ENCODE results near the gene ITM2C.

ITM2C gene

DNA sequence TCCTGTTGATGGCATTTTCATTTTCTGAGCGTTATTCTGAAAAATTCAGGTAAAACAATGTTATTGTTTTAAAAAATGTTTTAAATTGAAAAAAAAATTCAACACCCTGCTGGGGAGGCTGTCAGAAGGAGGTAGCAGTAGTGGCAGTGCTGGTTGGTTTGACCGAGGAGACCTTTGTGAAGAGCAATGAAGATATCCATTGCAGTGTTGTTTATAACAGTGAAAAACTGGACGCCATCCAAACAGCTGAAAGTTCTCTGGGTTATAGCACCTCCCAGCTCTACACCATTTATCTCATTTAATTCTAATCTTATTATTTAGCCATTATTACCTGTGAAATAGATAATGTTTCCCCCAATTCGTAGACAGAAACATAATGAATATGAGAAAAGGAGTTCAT, 12.6 kb upstream of the ITM2C start:
- DNase-seq, result no peak

DNA sequence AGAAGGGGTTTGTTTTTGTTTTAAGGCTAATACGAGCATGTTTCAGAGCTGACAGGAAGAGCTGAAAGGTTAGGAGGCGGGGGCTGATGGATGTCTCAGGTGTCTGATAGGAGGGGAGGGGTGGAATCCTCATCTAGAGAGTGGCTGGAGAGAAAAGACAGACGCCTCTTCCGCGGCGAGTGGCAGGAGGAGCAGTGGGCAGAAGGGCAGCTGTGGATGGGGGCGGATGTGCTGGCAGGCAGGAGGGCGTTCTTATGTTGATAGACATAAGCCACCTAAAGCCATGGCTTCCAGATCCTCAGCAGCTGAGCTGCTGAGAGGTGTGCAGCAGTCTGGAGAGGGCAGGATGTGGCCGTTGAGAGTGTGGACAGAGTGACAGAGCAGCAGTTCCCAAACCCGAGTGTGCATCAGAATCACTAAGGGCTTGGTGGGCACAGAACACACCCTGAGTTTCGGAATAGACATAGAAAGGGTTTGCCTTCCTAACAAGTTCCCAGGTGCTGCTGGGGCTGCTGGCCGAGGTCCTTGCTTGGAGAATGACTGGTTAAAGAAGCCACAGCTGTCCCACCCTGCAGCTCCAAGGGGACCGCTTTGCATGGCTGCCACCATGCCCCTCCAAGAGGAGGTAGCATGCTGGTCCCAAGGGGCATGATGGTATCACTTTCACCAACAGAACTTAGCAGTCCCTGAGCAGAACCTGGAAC, 3.0 kb upstream of the ITM2C start:
- no peak for DNase-seq

DNA sequence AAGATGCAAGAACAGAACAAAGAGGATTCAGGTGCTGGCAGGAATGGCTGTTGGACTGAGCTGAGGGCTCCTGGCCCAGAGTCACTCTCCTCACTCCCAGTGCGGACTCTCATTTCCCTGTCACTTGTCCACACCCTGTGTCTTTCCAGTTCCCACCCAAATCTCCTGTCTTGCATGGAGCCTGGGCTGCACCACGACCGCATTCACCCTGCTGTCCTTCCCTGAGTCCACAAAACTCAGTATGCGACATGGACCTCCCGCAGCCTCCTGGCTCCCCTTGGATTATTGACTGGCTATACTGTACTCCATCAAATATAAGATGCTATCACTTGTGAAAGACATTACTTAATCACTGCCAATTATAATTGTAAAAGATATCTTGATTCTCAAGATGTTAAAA, 2.5 kb upstream of the ITM2C start:
- DNase-seq, result no peak

DNA sequence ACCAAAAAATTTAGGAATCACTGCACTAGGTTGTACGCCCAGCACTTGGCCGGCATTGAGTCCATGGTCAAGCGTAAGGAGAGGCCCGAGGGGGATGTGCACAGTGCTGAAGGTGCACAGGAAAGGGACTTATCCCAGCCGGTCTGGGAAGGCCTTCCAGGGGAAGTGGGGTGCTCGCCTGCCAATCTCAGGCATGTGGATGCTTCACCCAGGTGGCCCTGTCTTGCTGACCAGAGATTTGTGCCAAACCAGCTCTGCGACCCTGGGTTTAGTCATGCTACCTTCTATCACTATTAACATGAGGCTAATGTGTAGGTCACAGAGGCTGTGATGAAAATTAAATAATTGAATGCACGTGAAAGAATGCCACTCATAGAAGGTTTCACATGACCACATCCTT, 1.7 kb upstream of the ITM2C start:
- DNase-seq, result no peak

DNA sequence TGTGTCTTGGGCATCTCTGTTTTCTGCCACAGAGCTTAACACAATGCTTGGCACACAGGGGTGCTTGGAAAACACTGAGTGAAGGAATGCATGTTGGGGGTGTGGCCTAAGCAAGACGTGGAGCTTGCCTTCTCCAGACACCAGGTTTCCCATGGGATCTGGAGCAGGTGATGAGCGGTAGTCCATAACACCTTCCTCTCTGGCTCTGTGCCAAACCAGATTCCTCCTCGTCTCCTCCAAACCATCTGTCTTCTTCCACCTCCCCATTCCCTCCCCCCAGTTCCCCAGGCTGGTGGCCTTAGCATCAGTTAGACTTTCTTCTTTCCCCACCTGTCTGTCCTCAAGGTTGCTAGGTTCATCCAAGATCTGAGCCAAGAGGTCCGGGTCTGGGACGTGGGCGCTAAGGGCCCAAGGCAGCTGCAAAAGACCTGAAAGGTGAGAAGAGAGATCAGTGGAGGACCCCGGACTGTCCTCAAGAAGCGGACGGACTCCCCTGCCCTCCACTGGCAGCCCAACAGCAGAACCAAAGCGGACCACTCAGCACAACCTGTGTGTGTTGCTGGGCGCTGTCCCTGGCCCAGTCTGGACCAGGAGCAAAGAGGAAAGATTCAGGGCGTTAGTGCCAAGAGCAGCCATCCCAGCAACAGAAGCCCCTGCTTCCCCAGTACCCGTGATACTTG, 1.2 kb upstream of the ITM2C start:
- DNase-seq, result no peak

DNA sequence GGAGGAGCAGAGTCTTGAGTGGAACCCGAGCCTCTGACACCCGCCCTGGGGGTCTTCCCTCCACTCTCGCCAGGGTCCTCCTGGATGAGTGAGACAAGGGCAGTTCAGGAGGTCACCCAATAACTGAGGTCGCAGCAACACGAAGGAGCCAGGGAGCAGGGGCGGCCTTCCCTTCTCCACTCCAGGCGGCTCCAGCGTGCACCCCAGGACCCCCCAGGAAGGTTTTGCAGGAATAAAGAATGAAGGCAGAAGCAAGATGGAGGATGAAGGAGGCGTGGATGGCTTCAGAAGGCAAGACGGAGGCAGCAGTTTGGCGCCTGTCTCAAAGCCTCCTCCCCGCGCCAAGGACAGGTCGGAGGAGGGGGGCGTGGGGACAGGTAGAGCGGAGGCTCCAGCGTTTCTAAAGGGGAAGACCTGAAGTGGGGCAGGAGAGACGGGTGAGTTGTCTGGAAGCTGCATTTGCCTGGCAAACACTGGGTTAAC, 579 bp upstream of the ITM2C start:
- no peak for DNase-seq

DNA sequence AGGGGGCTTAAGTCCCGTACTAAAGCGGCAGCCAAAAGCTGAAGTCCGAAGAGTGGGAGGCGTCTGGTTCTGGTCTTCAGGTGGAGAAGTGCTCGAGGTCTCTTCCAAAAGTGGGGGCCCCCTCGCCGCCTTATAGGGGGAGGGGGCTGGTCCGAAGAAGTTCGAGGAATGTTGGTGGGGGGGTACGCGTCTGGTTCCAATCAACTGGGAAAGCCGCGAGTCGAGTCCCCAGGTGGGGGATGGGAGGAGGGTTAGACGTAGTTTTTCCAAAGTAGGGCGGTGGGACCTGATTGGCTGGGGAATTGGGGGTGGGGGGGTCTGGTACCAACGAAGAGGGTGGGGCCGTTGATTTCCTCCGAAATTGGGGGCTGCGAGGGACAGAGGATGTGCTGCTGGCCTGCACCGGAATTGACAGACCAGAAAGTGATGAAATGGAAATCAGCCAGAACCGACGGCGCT, 594 bp downstream of the ITM2C start:
- DNase-seq, result no peak

DNA sequence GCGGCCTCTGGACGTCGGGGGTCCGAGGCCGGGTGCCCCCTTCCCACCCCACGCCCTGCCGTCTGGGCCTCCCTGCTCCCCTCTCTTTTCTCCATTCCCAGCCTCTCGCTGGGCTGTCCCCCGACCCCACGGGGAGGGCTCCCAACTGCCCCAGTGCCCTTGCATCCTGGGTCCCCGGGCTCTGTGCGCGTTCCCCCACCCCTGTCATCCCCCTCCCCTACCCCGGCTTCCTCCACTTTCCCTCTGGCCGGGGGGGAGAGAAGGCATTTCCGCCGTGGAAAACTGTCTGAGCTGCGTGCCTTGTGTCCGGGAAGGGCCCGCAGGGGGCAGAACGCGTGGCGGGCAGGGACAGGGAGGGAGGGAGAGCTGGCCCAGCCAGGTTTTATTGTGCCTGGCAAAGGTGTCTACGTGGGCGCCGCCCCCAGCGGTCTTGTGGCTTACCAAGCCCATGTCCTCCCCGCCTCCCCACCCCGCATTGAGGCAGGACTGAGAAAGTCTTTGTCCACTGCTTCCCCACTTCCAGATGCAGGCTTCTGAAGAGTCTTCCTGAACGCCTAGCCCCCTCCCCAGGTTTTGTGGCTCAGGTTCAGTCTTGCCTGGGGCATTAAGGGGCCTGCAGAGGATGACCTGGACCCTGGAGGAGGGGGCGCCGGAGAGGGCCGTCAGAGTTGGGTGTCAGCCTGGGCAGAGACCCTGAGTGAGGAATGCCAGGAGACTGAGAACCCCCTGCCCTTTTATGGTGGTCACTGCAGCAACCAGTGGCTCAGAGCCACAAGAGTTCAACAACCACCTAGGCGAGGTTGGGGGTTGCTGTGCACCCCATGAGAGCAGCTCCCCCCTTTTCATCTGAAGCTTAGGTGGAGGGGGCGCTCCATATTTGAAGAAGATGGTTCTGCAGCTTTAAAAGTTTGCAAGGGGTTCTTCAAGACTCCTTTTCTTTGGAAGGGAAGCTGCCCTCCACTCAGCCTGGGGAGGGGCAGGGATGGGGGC, 1.3 kb downstream of the ITM2C start:
- DNase-seq, result no peak

DNA sequence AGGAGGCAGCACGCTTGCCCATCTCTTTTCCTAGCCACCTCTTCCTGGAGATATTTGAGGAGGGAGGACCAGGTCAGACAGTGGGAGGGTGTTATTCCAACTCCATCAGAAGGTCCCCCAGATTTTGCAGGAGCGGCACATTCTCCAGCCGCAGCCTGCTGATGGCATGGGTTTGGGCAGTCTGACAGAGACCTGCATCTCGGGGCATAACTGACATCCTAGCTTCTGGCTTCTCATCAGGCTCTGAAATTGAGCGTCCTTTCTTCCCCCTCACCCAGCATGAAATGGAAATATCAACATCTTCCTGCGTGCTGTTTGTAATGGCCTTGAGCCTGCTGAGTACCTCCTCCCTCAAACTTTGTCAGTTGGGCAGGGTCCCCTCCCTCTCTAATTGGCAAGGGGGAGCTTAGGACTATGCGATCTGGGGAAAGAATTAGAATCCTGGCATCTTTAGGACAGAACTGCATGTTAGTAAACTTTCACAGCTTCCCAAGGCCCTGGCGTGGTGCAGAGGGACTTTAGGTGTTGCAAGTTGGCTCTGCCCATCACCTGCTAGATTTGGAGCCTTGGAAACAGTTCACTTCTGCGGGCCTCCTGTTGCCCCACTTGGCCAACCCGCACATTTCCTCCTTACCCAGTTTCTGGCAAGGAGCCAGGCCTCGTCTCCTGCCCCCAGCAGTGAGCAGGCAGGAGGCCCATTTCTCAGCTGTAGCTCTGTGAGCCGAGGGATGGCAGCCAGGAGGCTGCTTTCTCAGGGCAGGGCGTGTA, 2.2 kb downstream of the ITM2C start:
- DNase-seq, result no peak

DNA sequence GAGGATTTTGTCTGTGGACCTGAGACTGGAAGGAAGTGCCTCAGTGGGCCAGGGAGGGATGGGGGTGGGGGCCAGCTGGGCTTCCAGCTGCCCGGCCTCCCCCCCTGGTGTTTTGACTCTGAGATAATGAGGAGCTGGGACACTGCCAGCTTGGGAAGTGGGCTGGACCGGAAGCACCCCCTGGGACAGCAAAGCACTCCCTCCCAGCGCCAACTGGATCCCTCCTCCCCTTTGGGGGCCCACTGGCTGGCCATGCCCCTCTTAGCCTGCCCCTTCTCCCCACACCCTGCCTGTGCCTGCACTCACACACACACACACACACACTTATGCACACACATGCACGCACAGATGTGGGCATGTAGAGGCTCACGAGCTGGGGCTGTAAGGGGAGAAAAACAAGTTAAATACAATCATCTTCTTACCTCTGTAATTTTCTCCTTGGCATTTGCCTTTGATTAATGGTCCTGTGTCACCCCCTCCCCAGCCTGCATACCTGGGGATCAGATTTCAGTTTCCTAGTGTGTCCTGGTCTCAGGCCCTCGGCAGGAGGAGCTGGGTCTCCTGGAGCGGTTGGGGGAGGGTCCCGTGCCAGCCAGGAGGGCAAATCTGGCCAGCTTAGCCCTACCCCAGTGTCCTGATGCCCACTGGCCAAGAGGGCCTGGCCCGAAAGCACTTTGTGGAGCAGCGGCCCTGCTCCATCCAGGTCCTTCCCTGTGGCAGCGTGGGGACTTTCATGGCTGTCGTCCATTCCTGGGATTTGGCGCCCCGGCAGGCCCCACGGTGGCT, 3.6 kb downstream of the ITM2C start:
- no peak for DNase-seq

DNA sequence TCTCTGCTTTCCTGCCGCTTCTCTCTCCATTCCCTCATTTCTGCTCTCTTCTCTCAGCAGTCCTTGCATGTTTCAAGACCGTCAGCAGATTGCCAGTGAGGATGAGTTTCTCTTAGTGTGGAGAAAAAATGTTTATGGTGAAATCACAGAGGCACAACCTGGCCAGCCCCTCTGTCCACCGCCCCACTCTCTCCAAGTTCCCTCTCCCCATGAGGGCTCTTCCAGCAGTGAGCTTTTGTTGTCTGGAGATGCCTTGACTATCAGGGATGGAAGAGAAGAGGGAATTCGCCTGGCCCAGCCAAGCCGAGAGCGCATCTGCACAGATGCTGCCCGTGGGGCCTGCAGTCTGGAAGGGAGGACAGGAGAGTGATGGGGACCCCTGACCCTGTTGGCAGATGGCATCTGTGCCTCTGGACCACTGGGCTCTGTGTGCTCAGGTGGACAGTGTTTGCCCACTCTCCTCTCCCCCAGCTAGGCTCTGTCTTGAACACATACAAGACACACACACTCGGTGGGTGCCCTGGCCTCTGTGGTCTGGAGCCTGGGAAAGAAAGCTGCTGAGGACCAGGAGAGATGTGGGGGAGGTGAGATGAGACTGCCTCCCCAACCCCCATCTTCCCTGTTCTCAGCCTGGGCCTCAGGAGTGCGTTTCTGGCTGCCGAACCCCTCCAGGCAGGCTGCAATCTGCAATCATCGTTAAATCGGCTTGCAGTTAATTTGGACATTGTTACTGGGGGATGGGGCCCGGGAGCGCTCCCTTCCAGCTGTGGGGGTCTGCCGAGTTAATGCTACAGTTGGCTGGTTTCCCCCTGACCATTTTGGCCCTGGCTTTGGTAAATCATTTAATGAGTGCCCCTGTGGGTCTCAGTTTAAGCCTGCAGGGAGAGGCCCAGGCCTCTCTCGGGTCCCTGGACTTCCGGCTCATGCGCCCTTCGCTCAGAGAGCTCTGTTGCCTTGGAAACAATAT, 4.5 kb downstream of the ITM2C start:
- DNase-seq, result no peak

DNA sequence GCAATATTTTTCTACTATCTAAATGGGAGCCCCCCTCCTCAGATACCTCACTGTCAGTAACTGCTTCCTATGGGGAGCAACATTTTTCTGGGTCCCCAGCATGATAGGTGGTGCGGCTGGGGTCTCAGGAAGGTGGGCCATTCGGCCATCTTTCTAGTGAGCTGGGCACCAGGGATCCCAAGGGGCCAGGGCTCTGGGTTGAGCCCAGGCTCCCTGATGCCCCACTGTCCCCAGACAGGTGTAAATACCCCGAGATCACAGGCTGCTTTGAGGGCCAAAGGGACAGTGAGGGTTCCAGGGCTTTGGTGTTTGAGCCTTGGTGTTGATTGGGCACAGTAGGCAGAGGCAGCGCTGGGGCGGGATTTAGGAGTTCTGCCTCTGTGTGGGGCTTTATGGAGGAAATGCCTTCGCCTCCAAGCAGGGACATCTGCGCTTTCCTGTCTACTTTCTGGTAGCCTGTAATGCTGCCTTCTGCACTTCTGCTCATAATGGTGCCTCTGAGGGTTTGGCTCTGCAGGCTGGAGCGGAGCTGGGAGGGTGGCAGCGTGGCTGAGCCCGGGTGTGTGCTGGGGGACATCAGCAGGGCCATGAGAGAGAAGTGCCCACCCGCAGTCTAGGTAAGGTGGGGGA, 5.3 kb downstream of the ITM2C start:
- no peak for DNase-seq

DNA sequence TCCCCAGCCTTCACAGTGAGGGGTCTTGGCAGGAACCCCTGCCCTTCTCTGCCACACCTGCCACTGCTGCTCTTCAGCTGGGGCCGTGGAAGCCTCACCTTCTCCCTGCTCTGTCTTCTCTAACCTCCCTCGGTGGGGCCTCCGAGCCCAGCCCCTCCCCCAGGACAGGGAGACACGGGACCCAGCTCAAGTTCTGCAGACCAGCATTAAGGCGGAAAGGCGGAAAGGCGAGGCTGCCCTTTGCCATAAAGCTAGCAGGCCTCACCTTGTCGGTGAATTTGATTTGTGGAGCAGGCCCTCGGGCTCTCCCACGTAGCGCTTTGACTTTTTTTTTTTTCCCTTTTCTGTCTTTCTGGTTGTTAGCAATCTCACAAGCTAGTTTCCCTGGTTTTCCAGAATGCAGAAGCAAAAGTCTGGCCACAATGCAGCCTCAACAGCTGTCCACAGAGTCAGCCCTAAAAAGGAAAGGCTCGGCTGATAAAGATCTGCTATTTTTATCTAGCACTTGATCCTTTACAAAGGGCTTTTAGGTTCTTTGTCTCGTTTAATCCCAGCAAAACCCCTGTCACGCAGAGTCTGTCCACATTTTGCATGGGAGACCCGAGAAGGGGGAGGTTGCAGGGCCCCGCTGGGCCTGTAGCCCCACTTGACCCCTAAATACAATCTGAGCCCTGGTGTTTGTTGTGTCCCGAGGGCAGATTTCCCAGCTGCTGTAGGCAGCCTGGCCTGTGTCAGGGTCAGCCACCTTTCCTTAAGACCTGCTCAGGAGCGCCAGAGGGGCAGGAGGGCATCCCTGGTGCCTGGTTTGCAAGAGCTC, 6.0 kb downstream of the ITM2C start:
- DNase-seq, result no peak

DNA sequence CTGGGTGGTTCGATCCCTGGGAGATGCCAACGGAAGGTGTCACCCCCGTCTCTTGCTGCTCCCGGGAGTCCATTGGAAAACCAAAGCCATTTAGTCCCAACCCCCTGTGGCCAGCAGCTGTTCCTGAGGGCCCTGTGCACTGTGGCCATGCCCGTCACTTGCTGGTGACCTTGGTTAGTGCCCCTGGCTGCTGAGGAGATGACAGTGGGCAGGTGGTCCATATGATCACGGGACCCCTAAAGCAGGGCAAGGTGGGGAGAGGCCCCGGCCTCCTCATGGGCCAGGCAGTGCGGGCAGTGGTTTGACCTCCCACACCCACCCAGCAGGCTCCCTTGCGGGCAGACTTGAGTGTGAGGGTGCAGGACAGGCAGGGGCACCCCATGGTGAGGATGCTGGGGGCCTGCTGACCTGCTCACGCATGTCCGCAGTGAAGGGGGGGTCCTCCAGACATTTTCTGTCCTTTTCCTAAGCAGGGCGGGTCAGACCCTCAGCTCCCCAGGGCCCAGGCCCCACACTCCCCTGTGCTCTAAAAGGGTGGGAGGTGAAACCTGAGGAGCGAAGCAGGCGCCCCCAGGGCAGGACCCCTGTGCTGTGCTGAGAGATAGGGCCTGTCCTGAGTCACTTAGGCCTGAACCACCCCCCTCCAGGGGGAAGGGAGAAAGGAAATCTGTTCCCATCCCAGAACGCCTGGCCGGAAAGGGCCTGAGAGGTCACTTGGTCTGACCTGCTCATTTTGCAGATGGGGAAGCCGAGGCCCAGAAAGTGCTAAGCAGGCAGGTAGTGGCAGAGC, 6.8 kb downstream of the ITM2C start:
- DNase-seq, result no peak

DNA sequence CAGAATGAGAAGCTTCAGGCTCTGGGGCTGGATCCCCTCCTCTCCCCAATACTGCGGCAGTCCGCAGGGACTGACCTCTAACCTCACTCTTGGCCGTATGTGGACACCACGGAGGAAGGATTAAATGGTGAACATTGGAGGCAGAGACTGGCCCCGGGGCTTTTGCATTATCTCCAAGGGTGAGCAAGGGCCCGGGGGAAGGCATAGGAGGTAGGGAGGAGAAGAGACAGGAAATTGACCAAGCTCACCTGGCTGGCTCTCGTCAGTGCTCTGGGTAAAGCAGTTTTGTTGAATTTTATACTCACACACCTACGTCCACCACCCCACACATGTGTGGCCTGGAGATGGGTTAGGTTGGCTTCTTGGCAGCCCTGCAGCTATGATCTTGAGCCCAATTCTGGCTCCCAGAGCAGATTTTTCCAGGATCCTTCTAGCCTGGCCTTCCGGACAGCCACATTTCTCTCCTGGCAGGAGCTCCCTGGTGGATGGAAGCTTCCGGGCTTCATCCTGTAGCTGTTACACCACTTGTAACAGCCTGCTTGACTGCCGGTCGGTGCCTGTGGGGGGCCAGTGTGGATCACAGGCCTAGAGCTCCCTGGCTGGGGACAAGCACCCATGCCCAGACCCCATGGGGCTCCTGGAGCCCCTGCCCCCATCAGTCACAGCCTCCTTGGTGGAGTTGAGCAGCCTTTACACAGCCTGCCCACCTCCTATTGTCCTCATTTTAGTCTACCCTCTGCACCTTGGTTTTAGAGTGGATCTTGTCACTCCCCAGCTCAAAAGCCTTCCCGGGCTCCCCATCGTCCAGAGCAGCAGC, 7.6 kb downstream of the ITM2C start:
- DNase-seq, result no peak

DNA sequence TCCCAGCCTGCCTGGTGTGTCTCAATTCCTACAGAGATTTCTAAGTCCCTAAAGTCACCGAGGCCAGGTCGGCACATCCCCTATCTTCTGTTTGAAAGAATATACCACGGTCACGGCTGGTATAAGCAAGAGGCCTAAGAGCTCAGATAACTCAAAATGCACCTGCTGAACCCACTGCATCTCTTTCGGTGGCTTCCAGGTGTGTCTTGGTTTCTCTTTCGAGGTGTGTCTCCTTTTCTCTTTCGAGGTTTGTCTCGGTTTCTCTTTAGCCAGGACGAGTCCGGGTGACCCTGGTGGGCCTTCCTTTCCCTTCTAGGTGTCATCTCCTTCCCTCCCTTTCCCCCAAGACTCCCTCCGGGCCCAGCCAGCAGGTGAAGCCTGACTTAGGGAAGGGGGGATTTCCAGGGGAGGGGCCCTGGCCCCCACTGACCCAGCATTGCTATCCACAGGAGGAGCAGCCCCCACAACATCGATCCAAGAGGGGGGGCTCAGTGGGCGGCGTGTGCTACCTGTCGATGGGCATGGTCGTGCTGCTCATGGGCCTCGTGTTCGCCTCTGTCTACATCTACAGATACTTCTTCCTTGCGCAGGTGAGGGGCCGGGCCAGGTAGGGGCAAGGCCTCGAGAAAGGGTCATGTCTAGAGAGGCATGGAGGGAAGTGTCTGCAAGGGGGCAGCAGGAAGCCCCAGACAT, 8.4 kb downstream of the ITM2C start:
- no peak for DNase-seq
